Stimulated activated CD4-positive, alpha-beta T cell treated with anti-CD3 and anti-CD28 coated beads, Interleukin-15, amount 100 ng/mL, for 24 hours (primary cell): ENCODE measurements around the gene ZNF778.
"Not testable (repeated sequence)": the region's sequence is repeated elsewhere in the genome, so short reads cannot be mapped to it uniquely, and the experiment has no call there.

Experiments
- DNase-seq: peaks from one replicate; pipeline ENCODE4 v3.0.0-alpha.2; 2020

The ZNF778 gene

GRCh38 chr16:89257757-89258465 is 40.4 kb downstream of the ZNF778 start:
- no peak for DNase-seq

DNA sequence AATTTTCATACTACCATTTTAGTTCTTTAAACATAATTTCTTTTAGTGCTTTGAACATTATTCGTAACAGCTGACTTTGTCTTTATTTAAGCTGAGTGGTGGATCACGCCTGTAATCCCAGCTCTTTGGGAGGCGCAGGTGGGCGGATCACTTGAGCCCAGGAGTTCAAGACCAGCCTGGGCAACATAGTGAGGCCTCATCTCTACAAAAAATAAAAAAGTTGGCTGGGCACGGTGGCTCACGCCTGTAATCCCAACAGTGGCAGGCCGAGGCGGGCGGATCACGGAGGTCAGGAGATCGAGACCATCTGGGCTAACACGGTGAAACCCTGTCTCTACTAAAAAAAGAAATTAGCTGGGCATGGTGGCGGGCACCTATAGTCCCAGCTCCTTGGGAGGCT is 42.4 kb downstream of the ZNF778 start:
- DNase-seq = not testable (repeated sequence)

DNA sequence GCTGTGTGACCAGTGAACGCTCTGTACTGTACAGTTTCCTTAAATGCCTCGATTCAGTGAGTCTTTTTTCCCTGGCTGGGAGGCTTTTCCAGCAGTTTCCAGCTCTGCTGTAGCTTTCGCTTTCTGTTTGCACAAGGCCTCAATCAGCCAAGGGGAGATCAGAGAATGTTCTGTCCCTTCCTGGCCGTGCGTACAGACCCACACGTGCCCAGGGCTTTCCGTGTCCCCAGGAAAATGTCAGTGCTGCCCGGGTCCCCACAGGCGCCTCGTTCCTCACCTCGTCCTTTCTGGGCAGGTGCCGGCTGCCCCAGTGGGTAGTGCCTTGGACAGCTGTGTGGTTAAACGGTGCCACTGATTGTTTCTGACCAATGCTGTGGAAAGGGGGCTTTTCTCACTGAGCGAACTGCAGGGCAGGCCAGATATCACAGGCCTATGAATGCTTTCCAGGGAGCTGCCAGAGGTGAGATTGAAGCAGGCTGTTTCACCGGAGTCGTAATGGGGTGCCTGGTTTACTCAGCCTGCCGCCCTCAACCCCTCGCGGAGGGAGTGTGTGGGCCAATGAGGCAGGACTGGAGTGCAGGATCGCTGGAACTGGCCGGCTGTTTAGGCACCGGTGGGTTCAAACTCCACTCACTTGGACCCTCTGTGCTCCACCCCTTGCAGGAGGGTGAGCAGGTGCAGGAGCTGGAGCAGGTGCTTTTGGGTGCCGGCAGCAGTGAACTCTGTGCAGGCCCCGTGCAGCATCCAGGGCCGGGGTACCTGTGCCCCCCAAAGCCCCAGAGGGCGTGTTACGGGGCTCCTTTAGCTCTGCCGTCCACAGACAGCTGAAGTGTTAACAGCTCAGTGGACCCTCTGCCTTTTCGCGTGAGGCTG is 44.4 kb downstream of the ZNF778 start:
- no peak for DNase-seq

DNA sequence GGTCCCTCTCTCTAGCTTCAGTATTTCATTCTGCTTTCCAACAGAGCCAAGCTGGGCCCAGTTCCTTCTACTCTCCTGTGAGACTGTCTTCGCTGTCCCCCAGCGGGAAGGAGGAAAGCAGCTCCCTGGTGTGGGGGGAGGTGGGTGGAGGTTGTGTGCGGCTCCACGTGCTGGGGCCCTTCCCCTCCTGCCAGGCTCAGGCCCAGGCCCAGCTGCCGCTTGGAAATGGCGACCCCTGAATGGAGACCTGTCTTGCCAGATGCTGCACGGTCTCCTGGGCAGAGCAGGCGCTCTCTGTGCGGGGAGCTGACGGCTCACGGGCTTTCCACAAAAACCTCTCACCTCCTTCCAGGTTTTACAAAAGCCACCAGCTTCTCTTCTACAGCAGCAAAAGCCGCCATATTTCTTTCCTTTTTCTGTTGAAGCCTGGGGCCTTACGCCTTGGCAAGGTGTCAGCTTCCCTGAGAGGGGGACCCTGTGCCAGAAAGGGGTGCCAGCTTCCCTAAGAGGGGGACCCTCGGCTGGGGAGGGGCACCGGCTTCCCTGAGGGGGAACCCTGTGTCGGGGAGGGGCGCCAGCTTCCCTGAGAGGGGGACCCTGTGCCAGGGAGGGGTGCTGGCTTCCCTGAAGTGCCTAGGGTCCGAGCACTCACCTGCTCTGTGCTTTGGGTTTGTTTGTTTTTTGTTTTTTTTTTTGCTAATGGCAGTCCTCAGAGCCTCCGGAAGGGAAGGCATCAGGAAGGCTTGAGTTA is 47.5 kb downstream of the ZNF778 start:
- no peak for DNase-seq

GRCh38 chr16:89265647-89266046 is 48.1 kb downstream of the ZNF778 start:
- no peak for DNase-seq

- DNase-seq = no peak
Observed at GRCh38 chr16:89266521-89267134, 49.1 kb downstream of the ZNF778 start.

- DNase-seq = not testable (repeated sequence)
Observed at GRCh38 chr16:89267746-89268145, 50.2 kb downstream of the ZNF778 start.

DNA sequence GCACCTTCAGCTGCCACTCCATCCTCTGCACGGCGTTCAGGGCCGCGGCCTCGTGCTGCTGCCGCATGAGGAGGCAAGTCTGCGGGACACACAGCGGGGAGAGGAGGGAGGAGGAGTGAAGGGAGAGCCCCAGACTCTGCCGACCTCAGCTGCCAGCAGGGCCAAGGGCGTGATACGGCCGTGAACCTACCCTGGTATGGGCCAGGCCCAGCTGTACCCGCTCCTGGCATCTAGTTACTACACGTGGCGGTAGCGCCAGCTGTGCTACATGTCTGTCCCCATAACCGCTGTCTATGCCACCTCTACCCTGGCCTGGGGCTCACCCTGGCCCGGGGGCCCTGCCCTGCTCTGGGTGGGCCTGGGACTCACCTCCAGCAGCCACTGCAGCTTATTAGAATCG is 51.1 kb downstream of the ZNF778 start:
- no peak for DNase-seq

DNA sequence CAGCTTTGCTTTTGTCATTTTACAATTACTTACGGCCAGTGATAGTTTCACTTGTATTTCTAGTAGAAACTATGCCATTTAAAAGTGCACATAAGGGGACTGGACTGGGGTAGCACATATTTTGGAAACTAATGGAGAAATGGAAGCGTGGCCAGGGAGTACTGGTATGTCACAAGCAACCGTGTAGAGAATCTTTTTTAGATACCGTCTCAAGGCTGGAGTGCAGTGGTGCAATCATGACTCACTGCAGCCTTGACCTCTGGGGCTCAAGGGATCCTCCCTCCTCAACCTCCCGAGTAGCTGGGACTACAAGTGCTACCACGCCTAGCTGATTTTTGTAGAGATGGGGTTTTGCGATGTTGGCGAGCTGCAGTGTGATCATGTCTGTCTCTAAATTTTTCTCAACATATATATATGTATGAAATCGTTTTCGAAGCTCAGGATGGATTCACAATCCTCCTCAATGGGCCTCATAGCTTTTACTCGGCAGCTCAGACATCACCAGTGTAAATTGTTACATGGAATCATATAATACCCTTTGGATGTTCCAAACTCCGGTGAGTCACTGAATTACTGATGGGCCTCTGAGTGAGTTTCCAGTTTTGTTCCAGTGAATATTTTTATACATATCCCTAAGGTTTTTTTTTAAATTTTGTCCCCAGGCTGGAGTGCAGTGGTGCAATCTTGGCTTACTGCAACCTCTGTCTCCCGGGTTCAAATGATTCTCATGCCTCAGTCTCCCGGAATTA is 51.7 kb downstream of the ZNF778 start:
- no peak for DNase-seq

DNA sequence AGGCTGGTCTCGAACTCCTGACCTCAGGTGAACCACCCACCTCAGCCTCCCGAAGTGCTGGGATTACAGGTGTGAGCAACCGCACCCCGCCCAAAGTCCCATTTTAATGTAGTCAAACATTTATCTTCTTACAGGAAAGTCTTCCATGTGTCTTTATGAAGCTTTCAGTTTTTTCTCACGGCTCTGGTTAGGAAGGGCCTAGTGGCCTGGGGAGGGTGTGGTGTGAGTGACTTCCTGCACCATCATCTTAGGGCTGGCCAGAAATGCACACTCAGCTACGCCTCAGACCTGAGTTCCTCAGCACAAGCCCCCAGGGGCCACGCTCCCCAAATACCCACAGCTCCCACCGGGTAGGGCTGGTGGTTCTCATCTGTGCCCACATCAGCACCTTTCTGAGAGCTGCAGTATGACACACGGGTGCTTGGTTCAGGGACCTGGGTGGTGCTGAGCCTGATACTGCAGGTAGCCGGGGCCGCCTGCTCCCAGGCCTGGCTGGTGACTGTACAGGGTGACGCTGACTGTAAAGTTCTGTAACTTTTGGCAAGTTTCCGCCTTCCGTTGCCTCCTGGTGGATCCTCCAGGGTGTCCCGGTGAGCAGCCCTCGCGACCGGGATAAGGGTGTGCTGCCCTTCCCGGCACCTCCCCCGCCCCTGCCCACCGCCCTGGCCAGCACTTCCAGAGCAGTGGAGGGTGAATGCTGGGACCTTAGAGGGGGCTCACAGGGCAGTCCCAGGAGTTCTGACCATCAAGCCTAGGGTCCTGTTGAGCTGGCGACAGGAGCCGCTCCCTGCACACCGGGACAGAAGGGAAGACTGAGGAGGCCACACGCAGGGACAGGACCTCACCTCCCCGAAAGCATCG is 52.5 kb downstream of the ZNF778 start:
- no peak for DNase-seq

- no peak for DNase-seq
Observed at GRCh38 chr16:89270666-89271345, 53.3 kb downstream of the ZNF778 start.

GRCh38 chr16:89272631-89273030 is 55.1 kb downstream of the ZNF778 start:
- no peak for DNase-seq

- no peak for DNase-seq
Observed at GRCh38 chr16:89273741-89274472, 56.4 kb downstream of the ZNF778 start.

GRCh38 chr16:89274561-89275283 is 57.2 kb downstream of the ZNF778 start:
- DNase-seq = no peak

DNA sequence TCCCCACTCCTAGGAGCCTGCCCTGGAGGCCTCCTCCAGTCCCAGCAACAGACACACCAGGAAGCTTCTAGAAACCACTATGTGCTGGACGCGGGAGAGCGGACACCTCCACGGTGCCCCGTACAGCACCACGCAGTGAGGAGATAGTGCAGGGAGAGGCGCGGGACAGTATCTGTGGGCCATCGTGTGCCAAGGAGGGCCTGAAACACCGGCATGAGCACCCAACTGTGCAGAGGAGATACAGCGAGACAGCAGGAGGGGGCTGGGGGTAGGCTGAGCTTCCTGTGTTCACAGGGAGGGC is 57.7 kb downstream of the ZNF778 start:
- DNase-seq = no peak

- no peak for DNase-seq
Observed at GRCh38 chr16:89275837-89276720, 58.6 kb downstream of the ZNF778 start.

- DNase-seq = no peak
Observed at GRCh38 chr16:89277049-89277448, 59.5 kb downstream of the ZNF778 start.

GRCh38 chr16:89277641-89278341 is 60.3 kb downstream of the ZNF778 start:
- DNase-seq = no peak
